GM12878 (cell line): ENCODE measurements around the gene MDGA2. TPM values are rescaled to one million over a fixed set of nuclear protein-coding genes. Genes with fewer than 3 reads are reported as not detected.
A peak's percentile ranks its signal among the peaks of the same experiment; 100 is the strongest.

ENCODE experiments used
- ASH2L ChIP-seq: fragments of 300-600, 200-600 bp; sonication (generic); IDR thresholded peaks from 2 replicates; pipeline ENCODE4 v1.6.1; 2017; ENCODE audit warnings: low read depth, mild to moderate bottlenecking, borderline replicate concordance
- CBFB ChIP-seq: IDR thresholded peaks from 2 replicates; pipeline ENCODE4 v1.6.1; 2016; ENCODE audit warnings: antibody characterized with exemption, low read depth
- CEBPB ChIP-seq, 2 experiments: fragments of 150-350 bp in 1 of 2; IDR thresholded peaks; 2 replicates each; pipeline ENCODE4 v1.6.1; 2012 to 2014; ENCODE audit warnings: low read depth in 2 of 2, low read length in 2 of 2, borderline replicate concordance in 1 of 2, inconsistent platforms in 1 of 2
- CHD1 ChIP-seq: IDR thresholded peaks from 2 replicates; pipeline ENCODE4 v1.6.1; 2012; ENCODE audit warnings: low read depth, low read length, improper control_type of control experiment
- MEF2B ChIP-seq: fragments of 450-650 bp; IDR thresholded peaks from 2 replicates; pipeline ENCODE4 v1.6.1; 2018; ENCODE audit warnings: mild to moderate bottlenecking, moderate library complexity; ENCODE audit not compliant: partially characterized antibody, poor library complexity, severe bottlenecking
- NBN ChIP-seq: fragments of 450-650 bp; IDR thresholded peaks from 2 replicates; pipeline ENCODE4 v1.6.1; 2016
- PBX3 ChIP-seq: IDR thresholded peaks from 2 replicates; pipeline ENCODE4 v1.6.1; 2011; ENCODE audit warnings: mild to moderate bottlenecking, low read depth, low read length, moderate library complexity; ENCODE audit not compliant: insufficient replicate concordance
- PML ChIP-seq: IDR thresholded peaks from 2 replicates; pipeline ENCODE4 v1.6.1; 2012; ENCODE audit warnings: low read length, inconsistent platforms
- RELA ChIP-seq: fragments of 450-650 bp; IDR thresholded peaks from 2 replicates; pipeline ENCODE4 v1.8.0; 2014; ENCODE audit warnings: borderline replicate concordance; ENCODE audit not compliant: partially characterized antibody
- SMARCA5 ChIP-seq: fragments of 450-650 bp; IDR thresholded peaks from 2 replicates; pipeline ENCODE4 v1.6.1; 2017; ENCODE audit warnings: mild to moderate bottlenecking
- SP1 ChIP-seq: IDR thresholded peaks from one replicate; pipeline ENCODE4 v1.6.1; 2011; ENCODE audit warnings: low read depth, low read length
- SPI1 ChIP-seq: IDR thresholded peaks from 2 replicates; pipeline ENCODE4 v1.6.1; 2011; ENCODE audit warnings: low read depth, mild to moderate bottlenecking, low read length, moderate library complexity, borderline replicate concordance; ENCODE audit not compliant: insufficient read depth
- SREBF2 ChIP-seq: IDR thresholded peaks from 2 replicates; pipeline ENCODE4 v1.6.1; 2012; ENCODE audit warnings: mild to moderate bottlenecking, low read length
- STAT3 ChIP-seq: IDR thresholded peaks from 2 replicates; pipeline ENCODE4 v1.6.1; 2011; ENCODE audit warnings: low read depth, low read length, improper control_type of control experiment
- TAF1 ChIP-seq: IDR thresholded peaks from 2 replicates; pipeline ENCODE4 v1.6.1; 2011; ENCODE audit warnings: mild to moderate bottlenecking, low read depth, low read length, borderline replicate concordance
- USF2 ChIP-seq: IDR thresholded peaks from 2 replicates; pipeline ENCODE4 v1.6.1; 2011; ENCODE audit warnings: low read depth, low read length, improper control_type of control experiment, borderline replicate concordance
- ZBTB40 ChIP-seq: fragments of 450-650 bp; IDR thresholded peaks from 2 replicates; pipeline ENCODE4 v1.6.1; 2016; ENCODE audit warnings: mild to moderate bottlenecking, moderate library complexity, borderline replicate concordance
- ZNF24 ChIP-seq: fragments of 450-650 bp; IDR thresholded peaks from 2 replicates; pipeline ENCODE4 v1.6.1; 2017; ENCODE audit warnings: antibody characterized with exemption, mild to moderate bottlenecking
- polyA plus RNA-seq, 11 experiments: library from polyadenylated mRNA; depleted of rRNA in 4 of 11; unstranded in 6 of 11; stranded (reverse) in 5 of 11; fragments of >200 nt; fragmentation: Nextera tagmentation in 4 of 11; fragmentation: Illumina TruSeq in 1 of 11; extraction: Ambion mirVana in 4 of 11; extraction: Trizol in 1 of 11; gene quantifications; 1 replicate in 1 of 11; 2 replicates in 10 of 11; pipeline versions ENCODE4 v1.2.1 to v1.2.3, GENCODE V29; 2011 to 2016; ENCODE audit warnings: inconsistent platforms in 2 of 11, missing spikeins in 2 of 11, low read depth in 1 of 11
- total RNA-seq, 4 experiments: library from RNA; depleted of rRNA in 3 of 4; stranded (reverse); fragments of >200 nt in 3 of 4; fragmentation: Illumina TruSeq in 1 of 4; extraction: Trizol in 1 of 4; gene quantifications; 2 replicates each; pipeline versions ENCODE4 v1.2.1 to v1.2.3, GENCODE V29; 2013 to 2021
- TF ChIP-seq, protein P1 (sequence below): fragments of 450-650 bp; IDR thresholded peaks from 2 replicates; pipeline ENCODE4 v1.6.1; 2018; ENCODE audit warnings: mild to moderate bottlenecking, low read depth, moderate library complexity; ENCODE audit not compliant: partially characterized antibody
- TF ChIP-seq, protein P2 (sequence below): IDR thresholded peaks from 2 replicates; pipeline ENCODE4 v1.6.1; 2012; ENCODE audit warnings: low read depth, low read length, improper control_type of control experiment
- TF ChIP-seq, protein P3 (sequence below): fragments of 450-650 bp; IDR thresholded peaks from 2 replicates; pipeline ENCODE4 v1.6.1; 2017; ENCODE audit warnings: low read depth, mild to moderate bottlenecking, moderate library complexity

MDGA2 gene
- total and polyA plus RNA-seq, 10 of the 15 experiments (the other 5 are each of a cell fraction or from before 2014, with no cell fraction given), result not detected

DNA sequence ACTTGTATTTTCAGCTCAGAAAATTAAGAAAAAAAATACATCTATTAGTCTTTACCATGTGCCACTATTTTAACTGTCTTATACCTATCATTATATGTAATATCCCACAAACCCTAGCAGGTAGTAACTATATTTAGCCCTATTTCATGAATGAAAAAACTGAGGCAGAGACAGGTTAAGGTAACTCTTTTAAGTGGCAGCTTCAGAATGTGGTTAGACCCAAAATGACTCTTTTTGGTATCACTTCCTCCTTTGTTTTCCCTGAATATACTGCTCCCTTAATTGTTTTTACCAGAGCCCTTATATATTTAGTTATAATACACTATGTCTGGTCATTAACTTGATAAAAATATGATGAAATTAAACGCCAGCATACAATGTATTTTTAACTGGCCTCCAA, 788.3 kb downstream of the MDGA2 start (continued):
- TF ChIP-seq CBFB (no peak), PML (no peak), STAT3 (no peak), CHD1 (no peak), ASH2L (no peak), SP1 (no peak), MEF2B (peak; percentile 26), RELA (no peak), PBX3 (no peak), USF2 (no peak), SMARCA5 (no peak), TAF1 (no peak), NBN (no peak), ZNF24 (no peak), SREBF2 (no peak), ZBTB40 (no peak), CEBPB (IDR thresholded peaks at IDR 0.05; ENCODE audit: borderline replicate concordance in 1 of 2, low read depth in 2 of 2, low read length in 2 of 2) (no peak), SPI1 (peak; percentile 80)
- TF ChIP-seq, protein P1, sequence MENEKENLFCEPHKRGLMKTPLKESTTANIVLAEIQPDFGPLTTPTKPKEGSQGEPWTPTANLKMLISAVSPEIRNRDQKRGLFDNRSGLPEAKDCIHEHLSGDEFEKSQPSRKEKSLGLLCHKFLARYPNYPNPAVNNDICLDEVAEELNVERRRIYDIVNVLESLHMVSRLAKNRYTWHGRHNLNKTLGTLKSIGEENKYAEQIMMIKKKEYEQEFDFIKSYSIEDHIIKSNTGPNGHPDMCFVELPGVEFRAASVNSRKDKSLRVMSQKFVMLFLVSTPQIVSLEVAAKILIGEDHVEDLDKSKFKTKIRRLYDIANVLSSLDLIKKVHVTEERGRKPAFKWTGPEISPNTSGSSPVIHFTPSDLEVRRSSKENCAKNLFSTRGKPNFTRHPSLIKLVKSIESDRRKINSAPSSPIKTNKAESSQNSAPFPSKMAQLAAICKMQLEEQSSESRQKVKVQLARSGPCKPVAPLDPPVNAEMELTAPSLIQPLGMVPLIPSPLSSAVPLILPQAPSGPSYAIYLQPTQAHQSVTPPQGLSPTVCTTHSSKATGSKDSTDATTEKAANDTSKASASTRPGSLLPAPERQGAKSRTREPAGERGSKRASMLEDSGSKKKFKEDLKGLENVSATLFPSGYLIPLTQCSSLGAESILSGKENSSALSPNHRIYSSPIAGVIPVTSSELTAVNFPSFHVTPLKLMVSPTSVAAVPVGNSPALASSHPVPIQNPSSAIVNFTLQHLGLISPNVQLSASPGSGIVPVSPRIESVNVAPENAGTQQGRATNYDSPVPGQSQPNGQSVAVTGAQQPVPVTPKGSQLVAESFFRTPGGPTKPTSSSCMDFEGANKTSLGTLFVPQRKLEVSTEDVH, result no peak
- TF ChIP-seq, protein P2, sequence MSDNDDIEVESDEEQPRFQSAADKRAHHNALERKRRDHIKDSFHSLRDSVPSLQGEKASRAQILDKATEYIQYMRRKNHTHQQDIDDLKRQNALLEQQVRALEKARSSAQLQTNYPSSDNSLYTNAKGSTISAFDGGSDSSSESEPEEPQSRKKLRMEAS, result no peak
- TF ChIP-seq, protein P3, sequence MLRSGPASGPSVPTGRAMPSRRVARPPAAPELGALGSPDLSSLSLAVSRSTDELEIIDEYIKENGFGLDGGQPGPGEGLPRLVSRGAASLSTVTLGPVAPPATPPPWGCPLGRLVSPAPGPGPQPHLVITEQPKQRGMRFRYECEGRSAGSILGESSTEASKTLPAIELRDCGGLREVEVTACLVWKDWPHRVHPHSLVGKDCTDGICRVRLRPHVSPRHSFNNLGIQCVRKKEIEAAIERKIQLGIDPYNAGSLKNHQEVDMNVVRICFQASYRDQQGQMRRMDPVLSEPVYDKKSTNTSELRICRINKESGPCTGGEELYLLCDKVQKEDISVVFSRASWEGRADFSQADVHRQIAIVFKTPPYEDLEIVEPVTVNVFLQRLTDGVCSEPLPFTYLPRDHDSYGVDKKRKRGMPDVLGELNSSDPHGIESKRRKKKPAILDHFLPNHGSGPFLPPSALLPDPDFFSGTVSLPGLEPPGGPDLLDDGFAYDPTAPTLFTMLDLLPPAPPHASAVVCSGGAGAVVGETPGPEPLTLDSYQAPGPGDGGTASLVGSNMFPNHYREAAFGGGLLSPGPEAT, result no peak
- TF ChIP-seq, all 136 proteins: peak for 8
